CD4-positive, alpha-beta T cell (primary cell): ENCODE results near the gene FAM236A. TPM values are rescaled to one million over a fixed set of nuclear protein-coding genes. Genes with fewer than 3 reads are reported as not detected.
A peak's percentile ranks its signal among the peaks of the same experiment; 100 is the strongest.
"Not testable (repeated sequence)": the region's sequence is repeated elsewhere in the genome, so short reads cannot be mapped to it uniquely, and the experiment has no call there.

ENCODE experiments used
- ATAC-seq: fragments of 200-7000 bp; cut with Tn5 transposase; one replicate; pipeline ENCODE4 v1.10.0; 2022; ENCODE audit warnings: mild to moderate bottlenecking; ENCODE audit not compliant: poor library complexity
- CTCF ChIA-PET: fragments of 350-600 bp; sonication (Branson Sonifier 250); formaldehyde crosslinking; loops from one replicate; lab custom pipeline; 2021; ENCODE audit warnings: antibody characterized with exemption, inconsistent platforms; lab: Charles Lee
- POLR2A ChIA-PET: fragments of 350-600 bp; sonication (Branson Sonifier 250); formaldehyde crosslinking; loops from one replicate; lab custom pipeline; 2021; ENCODE audit warnings: antibody characterized with exemption, inconsistent platforms; lab: Charles Lee
- DNase-seq, 14 experiments: peaks; one replicate each; pipeline ENCODE4 v3.0.0-alpha.2; 2013 to 2020; ENCODE audit warnings: mixed read lengths in 2 of 14
- H3K27ac ChIP-seq, 2 donors: one replicate each; pipeline versions ENCODE4 v1.5.1 to v1.7.0; 2013; ENCODE audit warnings: low read length in 2 of 2, low read depth in 1 of 2, mild to moderate bottlenecking in 1 of 2
- H3K27me3 ChIP-seq, 2 experiments: 1 replicate in 1 of 2; 2 replicates in 1 of 2; pipeline versions ENCODE4 v1.6.1 to v1.7.0; 2013; ENCODE audit warnings: low read length in 2 of 2, control low read depth in 1 of 2, mild to moderate bottlenecking in 1 of 2, moderate library complexity in 1 of 2; ENCODE audit not compliant: insufficient read depth in 2 of 2, control insufficient read depth in 1 of 2
- H3K36me3 ChIP-seq: one replicate; pipeline ENCODE4 v1.6.1; 2013; ENCODE audit warnings: low read length, control low read depth; ENCODE audit not compliant: insufficient read depth
- H3K4me1 ChIP-seq: one replicate; pipeline ENCODE4 v1.6.1; 2013; ENCODE audit warnings: low read length, control low read depth; ENCODE audit not compliant: insufficient read depth
- H3K4me3 ChIP-seq: one replicate; pipeline ENCODE4 v1.5.1; 2013; ENCODE audit warnings: mild to moderate bottlenecking, low read length, moderate library complexity
- H3K9me3 ChIP-seq, 2 experiments: 1 replicate in 1 of 2; 2 replicates in 1 of 2; pipeline versions ENCODE4 v1.6.1 to v1.7.0; 2013; ENCODE audit warnings: low read length in 2 of 2, mild to moderate bottlenecking in 2 of 2, control low read depth in 1 of 2, moderate library complexity in 1 of 2; ENCODE audit not compliant: control insufficient read depth in 1 of 2, insufficient read depth in 1 of 2
- H3K27ac Mint-ChIP-seq: one replicate; pipeline ENCODE4 v1.8.0; 2020; ENCODE audit warnings: mixed read lengths
- H3K27me3 Mint-ChIP-seq: one replicate; pipeline ENCODE4 v1.8.0; 2021; ENCODE audit warnings: mixed read lengths
- H3K36me3 Mint-ChIP-seq: one replicate; pipeline ENCODE4 v1.8.0; 2021; ENCODE audit warnings: low read depth, mixed read lengths
- H3K4me1 Mint-ChIP-seq: one replicate; pipeline ENCODE4 v1.8.0; 2021; ENCODE audit warnings: low read depth, mixed read lengths
- H3K4me3 Mint-ChIP-seq: one replicate; pipeline ENCODE4 v1.8.0; 2020; ENCODE audit warnings: mild to moderate bottlenecking, mixed read lengths
- H3K9me3 Mint-ChIP-seq: one replicate; pipeline ENCODE4 v1.8.0; 2020; ENCODE audit warnings: mixed read lengths
- intact Hi-C, 2 experiments: fragments of 100-400 bp; cut with DNase I in 1 of 2; cut with micrococcal nuclease in 1 of 2; formaldehyde crosslinking; loops; one replicate each; pipeline versions ENCODE4 v1.15.1 to v1.9.0; 2023 to 2025; cut with DNase I, micrococcal nuclease
- total RNA-seq, 174 experiments: library from RNA in 2 of 174; stranded (reverse) in 2 of 174; gene quantifications; one replicate each; pipeline ENCODE4 v1.2.3 and lab custom pipeline; 2021 to 2026

Gene FAM236A
- total RNA-seq, 2 experiments from 2014 or later, result not detected

GRCh38 chrX:72942272-72942671, 4.3 kb downstream of the FAM236A start:
- CTCF ChIA-PET, H3K27me3 Mint-ChIP-seq, H3K4me1 Mint-ChIP-seq, POLR2A ChIA-PET, H3K27me3 ChIP-seq, H3K4me3 Mint-ChIP-seq, H3K4me1 ChIP-seq, H3K9me3 ChIP-seq, H3K27ac Mint-ChIP-seq, H3K4me3 ChIP-seq, H3K36me3 ChIP-seq, ATAC-seq, DNase-seq, H3K27ac ChIP-seq, H3K36me3 Mint-ChIP-seq, H3K9me3 Mint-ChIP-seq, intact Hi-C loops: not testable (repeated sequence)

DNA sequence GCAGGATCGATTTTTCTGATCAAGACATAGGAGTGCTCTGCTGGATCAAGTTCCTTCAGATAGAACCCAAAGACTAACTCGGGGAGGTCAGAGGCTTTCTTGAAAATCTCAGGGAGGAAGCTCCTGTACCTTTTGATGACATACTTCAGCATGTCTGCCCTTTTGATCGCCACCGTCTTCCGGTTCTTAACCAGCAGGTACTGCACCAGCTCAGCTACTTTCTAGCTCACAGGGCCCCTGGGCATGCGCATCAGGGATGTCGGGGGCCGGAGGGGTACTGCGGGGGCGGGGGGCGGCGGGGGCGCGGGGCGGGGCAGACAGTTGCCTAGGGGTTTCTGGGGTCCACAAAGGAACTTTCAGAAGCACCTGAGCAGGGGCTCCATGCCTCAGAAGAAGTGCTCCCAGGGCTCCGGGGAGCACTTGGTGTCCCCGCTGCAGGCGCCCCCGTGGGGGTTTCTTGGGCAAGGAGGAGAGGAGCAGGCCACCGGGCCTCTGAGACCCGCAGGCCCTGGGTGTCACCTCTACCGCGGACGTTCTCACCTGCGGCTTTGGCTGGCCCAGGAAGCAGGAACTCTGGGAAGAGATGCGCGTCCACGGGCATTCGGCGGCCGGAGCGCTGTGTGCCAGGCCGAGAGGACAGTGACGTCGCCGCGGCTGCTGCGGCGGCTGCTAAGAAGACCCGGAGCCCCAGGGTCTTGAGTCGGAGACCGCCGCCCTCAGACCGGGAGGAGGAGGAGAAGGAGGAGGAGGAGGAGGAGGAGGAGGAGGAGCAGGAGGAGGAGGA, 5.2 kb downstream of the FAM236A start:
- H3K4me1 Mint-ChIP-seq, H3K9me3 Mint-ChIP-seq, H3K27me3 Mint-ChIP-seq, H3K27me3 ChIP-seq, H3K9me3 ChIP-seq, H3K36me3 Mint-ChIP-seq, H3K4me1 ChIP-seq, H3K36me3 ChIP-seq, H3K4me3 ChIP-seq, CTCF ChIA-PET, H3K4me3 Mint-ChIP-seq, intact Hi-C loops, H3K27ac Mint-ChIP-seq, POLR2A ChIA-PET, DNase-seq, H3K27ac ChIP-seq: not testable (repeated sequence)
- ATAC-seq, result peak; percentile 78

GRCh38 chrX:72943819-72944169, 5.8 kb downstream of the FAM236A start, which contains the start of gene DMRTC1:
DMRTC1 (minus strand) TSS chrX:72943837; CDS start chrX:72875694, 68,143 bp downstream.
- H3K4me3 Mint-ChIP-seq, DNase-seq, H3K9me3 ChIP-seq, POLR2A ChIA-PET, H3K4me3 ChIP-seq, H3K4me1 ChIP-seq, H3K36me3 ChIP-seq, H3K27ac Mint-ChIP-seq, intact Hi-C loops, CTCF ChIA-PET, H3K27ac ChIP-seq, H3K27me3 Mint-ChIP-seq, H3K4me1 Mint-ChIP-seq, H3K27me3 ChIP-seq, H3K9me3 Mint-ChIP-seq, H3K36me3 Mint-ChIP-seq: not testable (repeated sequence)
- ATAC-seq, result peak; percentile 84

DNA sequence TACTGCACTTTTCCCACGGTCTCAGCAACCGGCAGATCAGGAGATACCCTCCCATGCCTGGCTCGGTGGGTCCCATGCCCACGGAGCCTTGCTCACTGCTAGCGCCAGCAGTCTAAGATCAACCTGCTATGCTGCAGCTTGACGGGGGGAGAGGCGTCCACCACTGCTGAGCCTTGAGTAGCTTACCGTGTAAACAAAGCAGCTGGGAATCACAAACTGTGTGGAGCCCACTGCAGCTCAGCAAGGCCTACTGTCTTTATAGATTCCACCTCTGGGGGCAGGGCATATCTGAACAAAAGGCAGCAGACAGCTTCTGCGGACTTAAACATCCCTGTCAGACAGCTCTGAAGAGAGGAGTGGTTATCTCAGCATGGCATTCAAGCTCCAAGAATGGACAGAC, 22.0 kb downstream of the FAM236A start:
- H3K27me3 ChIP-seq, ATAC-seq, CTCF ChIA-PET, H3K4me3 ChIP-seq, H3K9me3 Mint-ChIP-seq, POLR2A ChIA-PET, H3K27ac ChIP-seq, H3K9me3 ChIP-seq, H3K4me3 Mint-ChIP-seq, H3K36me3 Mint-ChIP-seq, H3K27me3 Mint-ChIP-seq, H3K4me1 ChIP-seq, H3K4me1 Mint-ChIP-seq, H3K36me3 ChIP-seq, H3K27ac Mint-ChIP-seq, intact Hi-C loops, DNase-seq: not testable (repeated sequence)

- H3K36me3 Mint-ChIP-seq, H3K36me3 ChIP-seq, H3K27me3 Mint-ChIP-seq, ATAC-seq, intact Hi-C loops, H3K4me1 Mint-ChIP-seq, POLR2A ChIA-PET, CTCF ChIA-PET, H3K9me3 Mint-ChIP-seq, H3K4me3 Mint-ChIP-seq, DNase-seq, H3K27ac ChIP-seq, H3K27ac Mint-ChIP-seq, H3K27me3 ChIP-seq, H3K4me1 ChIP-seq, H3K4me3 ChIP-seq, H3K9me3 ChIP-seq: not testable (repeated sequence)
Observed at GRCh38 chrX:72971859-72972258, 33.9 kb downstream of the FAM236A start.

DNA sequence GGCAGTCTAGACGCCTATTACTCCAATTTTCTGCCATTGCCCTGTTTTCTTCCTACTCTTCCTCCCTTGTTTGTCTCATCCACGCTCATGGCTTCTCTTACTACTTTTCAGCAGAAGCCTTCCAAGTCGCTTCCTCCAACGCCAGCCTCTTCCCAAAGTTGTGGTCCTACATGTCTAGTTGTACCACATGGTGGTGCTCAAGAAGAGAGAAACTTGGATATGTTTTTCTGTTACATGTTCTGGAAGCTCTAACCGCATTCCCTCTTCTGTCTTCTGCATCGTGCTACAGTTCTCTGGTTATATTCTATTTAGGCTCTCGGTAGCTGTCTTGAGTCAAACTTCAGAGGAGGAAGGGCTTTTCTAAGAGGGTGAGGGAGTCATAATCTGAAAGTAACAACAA, 36.9 kb downstream of the FAM236A start:
- H3K4me1 ChIP-seq, DNase-seq, H3K4me1 Mint-ChIP-seq, H3K27ac ChIP-seq, H3K4me3 Mint-ChIP-seq, H3K9me3 ChIP-seq, POLR2A ChIA-PET, intact Hi-C loops, H3K36me3 ChIP-seq, H3K27me3 ChIP-seq, H3K27ac Mint-ChIP-seq, ATAC-seq, H3K9me3 Mint-ChIP-seq, H3K4me3 ChIP-seq, H3K36me3 Mint-ChIP-seq, H3K27me3 Mint-ChIP-seq, CTCF ChIA-PET: not testable (repeated sequence)

DNA sequence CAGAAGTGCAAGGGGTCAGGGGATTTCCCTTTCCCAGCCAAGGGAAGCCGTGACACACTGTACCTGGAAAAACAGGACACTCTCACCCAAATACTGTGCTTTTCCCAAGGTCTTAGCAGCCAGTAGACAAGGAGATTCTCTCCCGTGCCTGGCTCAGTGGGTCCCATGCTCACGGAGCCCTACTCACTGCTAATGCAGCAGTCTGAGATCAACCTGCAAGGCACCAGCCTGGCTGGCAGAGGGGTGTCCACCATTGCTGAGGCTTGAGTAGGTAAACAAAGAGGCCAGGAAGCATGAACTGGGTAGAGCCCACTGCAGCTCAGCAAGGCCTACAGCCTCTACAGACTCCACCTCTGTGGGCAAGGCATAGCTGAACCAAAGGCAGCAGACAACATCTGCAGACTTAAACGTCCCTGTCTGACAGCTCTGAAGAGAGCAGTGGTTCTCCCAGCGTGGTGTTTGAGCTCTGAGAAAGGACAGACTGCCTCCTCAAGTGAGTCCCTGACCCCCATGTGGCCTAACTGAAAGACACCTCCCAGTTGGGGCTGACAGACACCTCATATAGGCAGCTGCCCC, 43.0 kb downstream of the FAM236A start:
- POLR2A ChIA-PET, H3K9me3 ChIP-seq, H3K27ac Mint-ChIP-seq, H3K27me3 ChIP-seq, ATAC-seq, H3K9me3 Mint-ChIP-seq, DNase-seq, intact Hi-C loops, H3K4me1 ChIP-seq, H3K27ac ChIP-seq, H3K4me1 Mint-ChIP-seq, CTCF ChIA-PET, H3K4me3 ChIP-seq, H3K36me3 ChIP-seq, H3K36me3 Mint-ChIP-seq, H3K4me3 Mint-ChIP-seq: not testable (repeated sequence)
- H3K27me3 Mint-ChIP-seq, result peaks cover 21% of the 10 kb centered on the region
